Ishikawa (cell line): ENCODE data around the gene PRR16.

Experiments
- CEBPB ChIP-seq: IDR thresholded peaks from 2 replicates; pipeline ENCODE4 v1.6.1; 2012
- CREB1 ChIP-seq: IDR thresholded peaks from 2 replicates; pipeline ENCODE4 v1.6.1; 2012; ENCODE audit warnings: low read depth
- EGR1 ChIP-seq: IDR thresholded peaks from 2 replicates; pipeline ENCODE4 v1.6.1; 2012
- EP300 ChIP-seq: IDR thresholded peaks from 2 replicates; pipeline ENCODE4 v1.6.1; 2012; ENCODE audit warnings: borderline replicate concordance
- FOXM1 ChIP-seq: IDR thresholded peaks from 2 replicates; pipeline ENCODE4 v1.6.1; 2012; ENCODE audit warnings: low read depth, borderline replicate concordance
- MAX ChIP-seq: IDR thresholded peaks from 2 replicates; pipeline ENCODE4 v1.6.1; 2012
- NFIC ChIP-seq: IDR thresholded peaks from 2 replicates; pipeline ENCODE4 v1.6.1; 2012
- RAD21 ChIP-seq: IDR thresholded peaks from 2 replicates; pipeline ENCODE4 v1.6.1; 2012; ENCODE audit warnings: low read depth
- REST ChIP-seq: IDR thresholded peaks from 2 replicates; pipeline ENCODE4 v1.6.1; 2012; ENCODE audit warnings: low read depth, mild to moderate bottlenecking
- TAF1 ChIP-seq: IDR thresholded peaks from 2 replicates; pipeline ENCODE4 v1.6.1; 2012; ENCODE audit warnings: low read depth, mild to moderate bottlenecking
- TCF12 ChIP-seq: IDR thresholded peaks from 2 replicates; pipeline ENCODE4 v1.6.1; 2012; ENCODE audit warnings: low read depth
- TEAD4 ChIP-seq: IDR thresholded peaks from 2 replicates; pipeline ENCODE4 v1.6.1; 2012
- USF1 ChIP-seq: IDR thresholded peaks from 2 replicates; pipeline ENCODE4 v1.6.1; 2012
- YY1 ChIP-seq: IDR thresholded peaks from 2 replicates; pipeline ENCODE4 v1.6.1; 2012; ENCODE audit warnings: low read depth
- ZBTB7A ChIP-seq: IDR thresholded peaks from 2 replicates; pipeline ENCODE4 v1.6.1; 2012; ENCODE audit warnings: low read depth

PRR16 gene

DNA sequence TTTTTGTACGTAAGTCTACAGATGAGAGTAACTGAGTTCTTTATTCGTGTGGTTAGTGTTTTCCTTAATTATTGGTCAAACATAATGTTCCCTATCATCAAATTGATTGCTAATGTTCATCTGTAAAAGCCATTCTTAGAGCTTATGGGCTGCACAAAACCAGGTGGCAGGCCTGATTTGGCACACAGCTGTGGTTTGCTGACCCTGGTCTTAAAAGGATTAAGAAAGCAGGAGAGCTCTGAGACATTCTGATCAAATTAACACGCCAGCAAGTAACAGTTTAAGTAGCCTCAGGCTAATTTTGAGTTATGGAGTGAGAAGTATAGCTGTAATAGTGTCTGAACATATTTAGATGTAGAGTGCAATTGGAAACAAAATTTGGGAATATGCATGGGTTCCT, 63.2 kb downstream of the PRR16 start:
- no peak for TF ChIP-seq MAX
- TF ChIP-seq CREB1, result no peak
- no peak for TF ChIP-seq FOXM1
- TF ChIP-seq ZBTB7A, result no peak
- TF ChIP-seq RAD21, result no peak
- no peak for TF ChIP-seq REST
- TF ChIP-seq TAF1, result no peak
- TF ChIP-seq EGR1, result no peak

GRCh38 chr5:120528609-120529008, 64.5 kb downstream of the PRR16 start:
- TF ChIP-seq TCF12 (no peak), USF1 (no peak), CREB1 (no peak), REST (no peak), NFIC (no peak), YY1 (no peak), EP300 (no peak), EGR1 (no peak), CEBPB (no peak), TAF1 (no peak), ZBTB7A (no peak), MAX (no peak), FOXM1 (no peak), RAD21 (no peak), TEAD4 (no peak)

DNA sequence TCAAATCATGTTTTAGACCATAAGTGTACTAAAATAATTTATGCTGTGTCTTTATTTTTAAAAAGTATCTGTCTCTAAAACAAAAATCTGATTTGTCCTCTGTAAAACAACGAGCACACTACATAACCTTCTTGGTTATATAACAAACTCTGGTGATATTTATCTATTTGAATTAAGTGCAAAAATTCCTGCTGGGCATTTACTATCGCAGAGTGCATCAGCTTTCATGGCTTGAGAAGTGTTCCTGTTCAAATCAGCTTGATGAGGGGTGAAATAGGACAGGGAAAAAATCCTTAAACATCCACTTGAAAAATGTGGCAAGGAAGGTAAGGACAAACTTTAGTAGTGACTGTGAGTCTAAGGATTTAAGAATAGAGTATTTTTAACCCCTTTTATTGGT, 65.3 kb downstream of the PRR16 start:
- TF ChIP-seq TAF1, result no peak
- TF ChIP-seq CEBPB, result no peak
- no peak for TF ChIP-seq RAD21
- no peak for TF ChIP-seq ZBTB7A
- no peak for TF ChIP-seq MAX
- TF ChIP-seq YY1, result no peak
- TF ChIP-seq EGR1, result no peak
- TF ChIP-seq TEAD4, result no peak
- no peak for TF ChIP-seq REST

DNA sequence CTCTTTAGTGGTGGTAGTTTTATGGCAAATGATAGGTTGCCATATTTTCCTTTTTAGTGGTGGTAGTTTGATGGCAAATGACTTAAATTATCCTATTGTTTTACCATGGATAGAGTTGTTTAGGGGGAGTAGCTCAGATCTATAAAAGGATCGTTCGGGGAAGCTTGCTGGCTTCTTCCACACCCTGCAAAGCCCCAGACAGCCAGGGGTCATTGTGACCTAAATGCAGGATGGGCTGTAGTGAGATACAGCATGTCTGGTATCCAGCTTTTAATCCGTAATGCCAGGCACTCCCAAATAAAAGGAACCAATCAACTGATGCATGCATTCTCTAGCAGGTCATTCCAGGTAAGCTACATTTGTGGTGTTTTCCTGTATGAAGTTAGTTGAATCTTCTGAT, 67.1 kb downstream of the PRR16 start:
- TF ChIP-seq TCF12 (no peak), USF1 (no peak), MAX (no peak), CREB1 (no peak), FOXM1 (no peak), CEBPB (no peak), REST (no peak), TAF1 (no peak)
